GM18873 (cell line): Measurements from ENCODE around the gene SYT6.

Experiments used
- ATAC-seq: cut with Tn5 transposase; IDR thresholded peaks from one replicate; pipeline ENCODE4 v1.9.1; 2021; ENCODE audit warnings: mild to moderate bottlenecking, moderate library complexity, moderate number of reproducible peaks; ENCODE audit not compliant: unreplicated experiment, low FRiP score

Gene SYT6

GRCh38 chr1:114097109-114097508 lies 56.6 kb downstream of the SYT6 start:
- no peak for ATAC-seq

GRCh38 chr1:114094675-114095074 lies 59.0 kb downstream of the SYT6 start:
- no peak for ATAC-seq

GRCh38 chr1:114094363-114094634 lies 59.4 kb downstream of the SYT6 start:
- no peak for ATAC-seq

GRCh38 chr1:114093624-114094362 lies 59.9 kb downstream of the SYT6 start:
- no peak for ATAC-seq

GRCh38 chr1:114092186-114093062 lies 61.2 kb downstream of the SYT6 start:
- ATAC-seq: no peak

GRCh38 chr1:114091711-114092110 lies 62.0 kb downstream of the SYT6 start:
- ATAC-seq: no peak

- no peak for ATAC-seq
Measured at GRCh38 chr1:114090738-114091505, 62.7 kb downstream of the SYT6 start.

GRCh38 chr1:114089502-114090138 lies 64.0 kb downstream of the SYT6 start:
- no peak for ATAC-seq

GRCh38 chr1:114088392-114089299 lies 65.0 kb downstream of the SYT6 start:
- no peak for ATAC-seq

GRCh38 chr1:114087495-114087894 lies 66.2 kb downstream of the SYT6 start:
- no peak for ATAC-seq

GRCh38 chr1:114086601-114087368 lies 66.9 kb downstream of the SYT6 start:
- no peak for ATAC-seq

GRCh38 chr1:114082867-114083585 lies 70.6 kb downstream of the SYT6 start:
- ATAC-seq: no peak

- no peak for ATAC-seq
Measured at GRCh38 chr1:114082304-114082630, 71.4 kb downstream of the SYT6 start.

- ATAC-seq: no peak
Measured at GRCh38 chr1:114081437-114082303, 72.0 kb downstream of the SYT6 start.

- no peak for ATAC-seq
Measured at GRCh38 chr1:114080511-114081436, 72.9 kb downstream of the SYT6 start.

- no peak for ATAC-seq
Measured at GRCh38 chr1:114079596-114080190, 74.0 kb downstream of the SYT6 start.
